Effector CD4-positive, alpha-beta T cell (primary cell): ENCODE data around the gene NDUFS7.
"Not testable (repeated sequence)": the region's sequence is repeated elsewhere in the genome, so short reads cannot be mapped to it uniquely, and the experiment has no call there.

Experiments
- DNase-seq: peaks from one replicate; pipeline ENCODE4 v3.0.0-alpha.2; 2020

The NDUFS7 gene

GRCh38 chr19:1418951-1419738 is 35.4 kb downstream of the NDUFS7 start:
- no peak for DNase-seq

- DNase-seq = not testable (repeated sequence)
Observed at GRCh38 chr19:1420085-1420484, 36.4 kb downstream of the NDUFS7 start.

GRCh38 chr19:1420590-1420989 is 36.9 kb downstream of the NDUFS7 start:
- no peak for DNase-seq

GRCh38 chr19:1421218-1421957 is 37.7 kb downstream of the NDUFS7 start:
- DNase-seq = no peak

- DNase-seq = no peak
Observed at GRCh38 chr19:1421958-1422305, 38.2 kb downstream of the NDUFS7 start.

GRCh38 chr19:1422360-1422759 is 38.7 kb downstream of the NDUFS7 start:
- no peak for DNase-seq

- no peak for DNase-seq
Observed at GRCh38 chr19:1422943-1423342, 39.2 kb downstream of the NDUFS7 start.

- DNase-seq = no peak
Observed at GRCh38 chr19:1423436-1424191, 39.9 kb downstream of the NDUFS7 start.

GRCh38 chr19:1424192-1424955 is 40.7 kb downstream of the NDUFS7 start:
- DNase-seq = no peak

GRCh38 chr19:1425102-1425837 is 41.6 kb downstream of the NDUFS7 start:
- no peak for DNase-seq

- DNase-seq = no peak
Observed at GRCh38 chr19:1425902-1426301, 42.2 kb downstream of the NDUFS7 start.

GRCh38 chr19:1426736-1427135 is 43.0 kb downstream of the NDUFS7 start:
- DNase-seq = no peak

- DNase-seq = no peak
Observed at GRCh38 chr19:1427221-1427920, 43.7 kb downstream of the NDUFS7 start.

GRCh38 chr19:1428738-1429391 is 45.2 kb downstream of the NDUFS7 start:
- DNase-seq = no peak

GRCh38 chr19:1429750-1430149 is 46.0 kb downstream of the NDUFS7 start:
- no peak for DNase-seq

- DNase-seq = no peak
Observed at GRCh38 chr19:1430246-1430645, 46.5 kb downstream of the NDUFS7 start.

GRCh38 chr19:1431759-1432506 is 48.2 kb downstream of the NDUFS7 start:
- DNase-seq = no peak

- DNase-seq = no peak
Observed at GRCh38 chr19:1432507-1432887, 48.8 kb downstream of the NDUFS7 start.

- DNase-seq = no peak
Observed at GRCh38 chr19:1433119-1434039, 49.7 kb downstream of the NDUFS7 start.
